HCT116 (cell line): Measurements from ENCODE around the gene TMEM204. TPM values are rescaled to one million over a fixed set of nuclear protein-coding genes. Genes with fewer than 3 reads are reported as not detected.

ENCODE experiments used
- ATAC-seq: fragments of 200-7000 bp; cut with Tn5 transposase; 2 replicates; pipeline ENCODE4 v1.9.1; 2020; ENCODE audit warnings: mild to moderate bottlenecking, moderate library complexity
- BruUV-seq: library from RNA; stranded (reverse); fragments of 400-500 nt; replicated peaks from 2 replicates; lab custom pipeline; 2021; lab: Mats Ljungman, UMichigan
- CTCF ChIA-PET: fragments of 300-600 bp; sonication (Branson Sonifier 250); formaldehyde crosslinking; loops from one replicate; lab custom pipeline; 2021; ENCODE audit warnings: antibody characterized with exemption; lab: Charles Lee
- POLR2A ChIA-PET: fragments of 300-600, 350-600 bp; sonication (Branson Sonifier 250); formaldehyde crosslinking; loops from one replicate; lab custom pipeline; 2021; ENCODE audit warnings: antibody characterized with exemption; lab: Charles Lee
- RAD21 ChIA-PET, 2 experiments: fragments of 300-600 bp; sonication (Branson Sonifier 250); formaldehyde crosslinking; loops; one replicate each; lab custom pipeline; 2023; ENCODE audit warnings: low total read pairs in 2 of 2; ENCODE audit not compliant: uncharacterized antibody in 2 of 2, unreplicated experiment in 2 of 2, low non-redundant PET in 1 of 2; lab: Charles Lee
- DNase-seq: peaks from one replicate; pipeline ENCODE4 v3.0.0-alpha.2; 2010; ENCODE audit warnings: low read depth, low spot score
- H2AFZ ChIP-seq: fragments of 200-600 bp; shearing (Covaris generic), sonication (generic); 2 replicates; pipeline ENCODE4 v1.6.1; 2017; ENCODE audit warnings: low read depth, mixed run types, mixed read lengths, antibody characterized with exemption, low read length; ENCODE audit not compliant: poor library complexity, severe bottlenecking
- H3K27ac ChIP-seq: 2 replicates; pipeline ENCODE4 v1.5.1; 2012; ENCODE audit warnings: low read depth, low read length
- H3K27me3 ChIP-seq: fragments of 200-600 bp; sonication (generic); 2 replicates; pipeline ENCODE4 v1.6.1; 2016; ENCODE audit warnings: mixed run types, low read length, mixed read lengths; ENCODE audit not compliant: insufficient read depth
- H3K36me3 ChIP-seq, 2 experiments: fragments of 200-500 bp in 1 of 2; fragments of 200-600 bp in 1 of 2; sonication (Bioruptor generic) in 1 of 2; sonication (generic) in 1 of 2; 2 replicates each; pipeline versions ENCODE4 v1.5.1 to v1.6.1; 2014 to 2016; ENCODE audit warnings: low read length in 2 of 2, inconsistent platforms in 1 of 2, mixed read lengths in 1 of 2, mixed run types in 1 of 2; ENCODE audit not compliant: insufficient read depth in 2 of 2, control insufficient read depth in 1 of 2
- H3K4me1 ChIP-seq, 2 experiments: fragments of 200-600 bp in 1 of 2; sonication (generic) in 1 of 2; 2 replicates each; pipeline versions ENCODE4 v1.5.1 to v1.6.1; 2012 to 2017; ENCODE audit warnings: low read length in 2 of 2, inconsistent platforms in 1 of 2, mild to moderate bottlenecking in 1 of 2, mixed read lengths in 1 of 2, mixed run types in 1 of 2, moderate library complexity in 1 of 2; ENCODE audit not compliant: insufficient read depth in 2 of 2, control insufficient read depth in 1 of 2
- H3K4me2 ChIP-seq: fragments of 200-600 bp; sonication (generic); 2 replicates; pipeline ENCODE4 v1.6.1; 2017; ENCODE audit warnings: mixed run types, low read length, mixed read lengths
- H3K4me3 ChIP-seq, 2 experiments: fragments of 200-600 bp in 1 of 2; sonication (generic) in 1 of 2; replicated peaks in 1 of 2; 2 replicates each; pipeline ENCODE4 v1.5.1; 2011 to 2016; ENCODE audit warnings: low read length in 2 of 2, control low read depth in 1 of 2, low read depth in 1 of 2, mild to moderate bottlenecking in 1 of 2, mixed read lengths in 1 of 2, mixed run types in 1 of 2
- H3K79me2 ChIP-seq: fragments of 200-600 bp; sonication (generic); 2 replicates; pipeline ENCODE4 v1.6.1; 2017; ENCODE audit warnings: mild to moderate bottlenecking, mixed run types, low read length, moderate library complexity, mixed read lengths; ENCODE audit not compliant: insufficient read depth
- H3K9ac ChIP-seq: fragments of 200-600 bp; sonication (generic); 2 replicates; pipeline ENCODE4 v1.6.1; 2016; ENCODE audit warnings: low read length, mixed read lengths
- H3K9me2 ChIP-seq: fragments of 200-600 bp; sonication (generic), shearing (Covaris generic); 2 replicates; pipeline ENCODE4 v1.6.1; 2017; ENCODE audit warnings: mixed run types, mild to moderate bottlenecking, moderate library complexity; ENCODE audit not compliant: insufficient read depth
- H3K9me3 ChIP-seq, 2 experiments: fragments of 200-500 bp in 1 of 2; fragments of 200-600 bp in 1 of 2; sonication (Bioruptor generic) in 1 of 2; sonication (generic) in 1 of 2; 2 replicates each; pipeline ENCODE4 v1.6.1; 2014 to 2017; ENCODE audit warnings: low read length in 2 of 2, mixed read lengths in 2 of 2, inconsistent platforms in 1 of 2, low read depth in 1 of 2, mild to moderate bottlenecking in 1 of 2, mixed run types in 1 of 2, moderate library complexity in 1 of 2; ENCODE audit not compliant: control insufficient read depth in 1 of 2, insufficient read depth in 1 of 2
- H4K20me1 ChIP-seq: fragments of 200-600 bp; sonication (generic), shearing (Covaris generic); 2 replicates; pipeline ENCODE4 v1.6.1; 2017; ENCODE audit warnings: mixed run types, mild to moderate bottlenecking, moderate library complexity; ENCODE audit not compliant: insufficient read depth
- CEBPB ChIP-seq: IDR thresholded peaks from 2 replicates; pipeline ENCODE4 v1.6.1; 2012; ENCODE audit warnings: low read depth
- EGR1 ChIP-seq: IDR thresholded peaks from 2 replicates; pipeline ENCODE4 v1.6.1; 2012; ENCODE audit warnings: low read depth
- ELF1 ChIP-seq: IDR thresholded peaks from 2 replicates; pipeline ENCODE4 v1.6.1; 2012; ENCODE audit warnings: low read depth, borderline replicate concordance
- EZH2 ChIP-seq: fragments of 200-600 bp; sonication (generic); IDR thresholded peaks from 2 replicates; pipeline ENCODE4 v1.6.1; 2017; ENCODE audit warnings: antibody characterized with exemption, mixed run types
- EZH2phosphoT487 ChIP-seq: fragments of 200-600 bp; IDR thresholded peaks from 2 replicates; pipeline ENCODE4 v1.6.1; 2018; ENCODE audit warnings: antibody characterized with exemption, borderline replicate concordance
- FOSL1 ChIP-seq: IDR thresholded peaks from 2 replicates; pipeline ENCODE4 v1.6.1; 2012; ENCODE audit warnings: low read depth
- JUND ChIP-seq: IDR thresholded peaks from 2 replicates; pipeline ENCODE4 v1.6.1; 2012
- POLR2A ChIP-seq: IDR thresholded peaks from 2 replicates; pipeline ENCODE4 v1.7.0; 2011; ENCODE audit warnings: borderline replicate concordance; ENCODE audit not compliant: insufficient read depth, insufficient read length; ENCODE audit errors: extremely low read depth
- POLR2AphosphoS5 ChIP-seq: IDR thresholded peaks from 2 replicates; pipeline ENCODE4 v1.6.1; 2011; ENCODE audit warnings: mild to moderate bottlenecking, low read depth, low read length, moderate library complexity
- RAD21 ChIP-seq: IDR thresholded peaks from 2 replicates; pipeline ENCODE4 v1.6.1; 2012; ENCODE audit warnings: low read depth, mild to moderate bottlenecking
- SIN3A ChIP-seq: IDR thresholded peaks from 2 replicates; pipeline ENCODE4 v1.6.1; 2012; ENCODE audit warnings: low read depth
- SP1 ChIP-seq: IDR thresholded peaks from 2 replicates; pipeline ENCODE4 v1.6.1; 2012; ENCODE audit warnings: low read depth
- SRF ChIP-seq: IDR thresholded peaks from 2 replicates; pipeline ENCODE4 v1.6.1; 2012; ENCODE audit warnings: low read depth
- TCF7L2 ChIP-seq: IDR thresholded peaks from 2 replicates; pipeline ENCODE4 v1.7.0; 2011; ENCODE audit warnings: borderline replicate concordance, inconsistent platforms; ENCODE audit not compliant: insufficient read depth, insufficient read length; ENCODE audit errors: extremely low read depth
- YY1 ChIP-seq: IDR thresholded peaks from 2 replicates; pipeline ENCODE4 v1.6.1; 2011; ENCODE audit warnings: low read length, low read depth, moderate library complexity, mild to moderate bottlenecking; ENCODE audit not compliant: insufficient replicate concordance; ENCODE audit errors: extremely low read depth
- ZFX ChIP-seq: fragments of 450-650 bp; IDR thresholded peaks from 2 replicates; pipeline ENCODE4 v1.6.1; 2017
- ZNF274 ChIP-seq: fragments of 200-500 bp; sonication (Bioruptor generic); IDR thresholded peaks from 2 replicates; pipeline ENCODE4 v1.6.1; 2014; ENCODE audit warnings: mild to moderate bottlenecking, low read depth, low read length, inconsistent platforms
- intact Hi-C: fragments of 100-400 bp; cut with micrococcal nuclease; formaldehyde crosslinking; loops from 2 replicates; pipeline ENCODE4 v1.10.0; 2022
- total RNA-seq: library from RNA; stranded (reverse); gene quantifications from one replicate; pipeline ENCODE4 v1.2.1, GENCODE V29; 2021; ENCODE audit not compliant: unreplicated experiment
- TF ChIP-seq, protein P1 (sequence below): IDR thresholded peaks from 2 replicates; pipeline ENCODE4 v1.6.1; 2011; ENCODE audit warnings: mild to moderate bottlenecking, low read length, moderate library complexity; ENCODE audit not compliant: insufficient replicate concordance; ENCODE audit errors: extremely low read depth
- TF ChIP-seq, protein P2 (sequence below), 3 experiments: fragments of 200-600 bp in 1 of 3; sonication (generic) in 1 of 3; IDR thresholded peaks in 2 of 3; conservative IDR thresholded peaks in 1 of 3; 2 replicates each; pipeline ENCODE4 v1.5.1; 2012 to 2017; ENCODE audit warnings: low read depth in 2 of 3, low read length in 2 of 3, antibody characterized with exemption in 1 of 3, borderline replicate concordance in 1 of 3, control low read depth in 1 of 3, mild to moderate bottlenecking in 1 of 3, mixed read lengths in 1 of 3, mixed run types in 1 of 3, moderate library complexity in 1 of 3; ENCODE audit not compliant: insufficient read depth in 1 of 3
- TF ChIP-seq, protein P3 (sequence below): IDR thresholded peaks from 2 replicates; pipeline ENCODE4 v1.6.1; 2012

Gene TMEM204
- total RNA-seq, 1 experiment from 2014 or later: 0.22 TPM

DNA sequence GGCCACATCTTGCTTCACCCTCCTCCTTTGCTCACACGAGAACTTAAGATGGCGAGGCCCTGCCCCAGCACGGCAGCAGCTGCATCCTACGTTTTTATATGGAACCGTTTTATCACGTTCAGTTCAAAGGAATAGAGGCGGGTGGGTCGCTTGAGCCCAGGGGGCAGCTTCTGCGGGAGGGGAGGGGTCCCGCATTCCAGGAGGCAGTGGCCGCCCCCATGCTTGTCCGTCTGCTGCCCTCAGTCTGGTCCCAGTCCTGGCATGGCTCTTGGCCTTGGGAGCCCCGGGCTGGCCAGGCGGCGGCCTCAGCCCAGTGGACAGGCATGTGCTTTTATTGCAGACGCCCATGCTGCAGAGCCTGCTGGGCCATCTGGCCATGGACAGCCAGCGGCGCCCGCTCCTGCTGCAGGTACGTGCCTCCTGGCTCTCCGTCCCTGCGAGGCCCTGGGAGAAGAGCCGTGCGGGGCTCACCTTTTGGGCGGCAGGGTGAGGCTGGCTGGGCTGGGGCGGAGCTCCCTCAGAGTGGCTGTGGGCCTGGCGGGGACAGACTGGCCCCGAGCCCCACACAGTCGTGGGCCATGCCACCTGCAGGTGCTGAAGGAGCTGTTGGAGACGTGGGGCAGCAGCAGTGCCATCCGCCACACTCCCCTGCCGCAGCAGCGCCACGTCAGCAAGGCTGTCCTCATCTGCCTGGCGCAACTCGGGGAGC, 33.6 kb upstream of the TMEM204 start:
- Histone ChIP-seq H3K4me3 (no peak overlapping the region), H3K4me1 (no peaks in the 10 kb centered on the region), H4K20me1 (no peaks in the 10 kb centered on the region), H2AFZ (no peak overlapping the region), H3K27me3 (no peaks in the 10 kb centered on the region), H3K4me2 (no peak overlapping the region), H3K36me3 (peaks cover 10 to 49% of the 10 kb centered on the region in 2 experiments; a peak in 3 of 4 replicates), H3K9me2 (no peaks in the 10 kb centered on the region), H3K9ac (no peak overlapping the region), H3K79me2 (peaks cover 21% of the 10 kb centered on the region), H3K9me3 (no peaks in the 10 kb centered on the region)
- no peak for ATAC-seq
- ChIA-PET RAD21 (no interaction called here), POLR2A (no interaction called here)
- intact Hi-C loops: no loop called here
- TF ChIP-seq YY1: no peak
- no peak for TF ChIP-seq EGR1
- no peak for TF ChIP-seq ZNF274
- no peak for TF ChIP-seq JUND
- TF ChIP-seq SRF: no peak
- TF ChIP-seq EZH2phosphoT487: no peak
- TF ChIP-seq SP1: no peak
- TF ChIP-seq, protein P1, sequence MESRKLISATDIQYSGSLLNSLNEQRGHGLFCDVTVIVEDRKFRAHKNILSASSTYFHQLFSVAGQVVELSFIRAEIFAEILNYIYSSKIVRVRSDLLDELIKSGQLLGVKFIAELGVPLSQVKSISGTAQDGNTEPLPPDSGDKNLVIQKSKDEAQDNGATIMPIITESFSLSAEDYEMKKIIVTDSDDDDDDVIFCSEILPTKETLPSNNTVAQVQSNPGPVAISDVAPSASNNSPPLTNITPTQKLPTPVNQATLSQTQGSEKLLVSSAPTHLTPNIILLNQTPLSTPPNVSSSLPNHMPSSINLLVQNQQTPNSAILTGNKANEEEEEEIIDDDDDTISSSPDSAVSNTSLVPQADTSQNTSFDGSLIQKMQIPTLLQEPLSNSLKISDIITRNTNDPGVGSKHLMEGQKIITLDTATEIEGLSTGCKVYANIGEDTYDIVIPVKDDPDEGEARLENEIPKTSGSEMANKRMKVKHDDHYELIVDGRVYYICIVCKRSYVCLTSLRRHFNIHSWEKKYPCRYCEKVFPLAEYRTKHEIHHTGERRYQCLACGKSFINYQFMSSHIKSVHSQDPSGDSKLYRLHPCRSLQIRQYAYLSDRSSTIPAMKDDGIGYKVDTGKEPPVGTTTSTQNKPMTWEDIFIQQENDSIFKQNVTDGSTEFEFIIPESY: no peak
- no peak for TF ChIP-seq ELF1
- TF ChIP-seq, protein P2, sequence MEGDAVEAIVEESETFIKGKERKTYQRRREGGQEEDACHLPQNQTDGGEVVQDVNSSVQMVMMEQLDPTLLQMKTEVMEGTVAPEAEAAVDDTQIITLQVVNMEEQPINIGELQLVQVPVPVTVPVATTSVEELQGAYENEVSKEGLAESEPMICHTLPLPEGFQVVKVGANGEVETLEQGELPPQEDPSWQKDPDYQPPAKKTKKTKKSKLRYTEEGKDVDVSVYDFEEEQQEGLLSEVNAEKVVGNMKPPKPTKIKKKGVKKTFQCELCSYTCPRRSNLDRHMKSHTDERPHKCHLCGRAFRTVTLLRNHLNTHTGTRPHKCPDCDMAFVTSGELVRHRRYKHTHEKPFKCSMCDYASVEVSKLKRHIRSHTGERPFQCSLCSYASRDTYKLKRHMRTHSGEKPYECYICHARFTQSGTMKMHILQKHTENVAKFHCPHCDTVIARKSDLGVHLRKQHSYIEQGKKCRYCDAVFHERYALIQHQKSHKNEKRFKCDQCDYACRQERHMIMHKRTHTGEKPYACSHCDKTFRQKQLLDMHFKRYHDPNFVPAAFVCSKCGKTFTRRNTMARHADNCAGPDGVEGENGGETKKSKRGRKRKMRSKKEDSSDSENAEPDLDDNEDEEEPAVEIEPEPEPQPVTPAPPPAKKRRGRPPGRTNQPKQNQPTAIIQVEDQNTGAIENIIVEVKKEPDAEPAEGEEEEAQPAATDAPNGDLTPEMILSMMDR (IDR thresholded peaks at IDR 0.05 in 2 of 3, conservative IDR thresholded peaks at IDR 0.05 in 1 of 3; ENCODE audit: borderline replicate concordance in 1 of 3, insufficient read depth in 1 of 3, low read depth in 2 of 3, low read length in 2 of 3): no peak
- TF ChIP-seq CEBPB: no peak
- TF ChIP-seq ZFX: no peak
- no peak for TF ChIP-seq POLR2AphosphoS5
- TF ChIP-seq SIN3A: no peak
- TF ChIP-seq, protein P3, sequence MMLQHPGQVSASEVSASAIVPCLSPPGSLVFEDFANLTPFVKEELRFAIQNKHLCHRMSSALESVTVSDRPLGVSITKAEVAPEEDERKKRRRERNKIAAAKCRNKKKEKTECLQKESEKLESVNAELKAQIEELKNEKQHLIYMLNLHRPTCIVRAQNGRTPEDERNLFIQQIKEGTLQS: no peak
- no peak for TF ChIP-seq FOSL1
- no peak for TF ChIP-seq POLR2A
- no peak for TF ChIP-seq EZH2
- TF ChIP-seq TCF7L2: no peak
- TF ChIP-seq RAD21: no peak
- TF ChIP-seq, all 23 proteins: peak for 0
- no peak for DNase-seq
- H3K27ac ChIP-seq: no peak overlapping the region
- CTCF ChIA-PET: no interaction called here
- no TSS peak for BruUV-seq
